OCI-LY7 (cell line): ENCODE measurements around the gene MSL3B.

Source experiments
- CTCF ChIP-seq: fragments of 200-600 bp; sonication (generic); conservative IDR thresholded peaks from 2 replicates; pipeline ENCODE4 v1.5.1; 2014; ENCODE audit warnings: mild to moderate bottlenecking, antibody characterized with exemption, low read length, moderate library complexity, mixed read lengths
- EZH2phosphoT487 ChIP-seq: fragments of 200-600 bp; sonication (generic); IDR thresholded peaks from 2 replicates; pipeline ENCODE4 v1.6.1; 2018; ENCODE audit warnings: low read depth, borderline replicate concordance, mild to moderate bottlenecking, mixed run types, antibody characterized with exemption, low read length, moderate library complexity, mixed read lengths

DNA sequence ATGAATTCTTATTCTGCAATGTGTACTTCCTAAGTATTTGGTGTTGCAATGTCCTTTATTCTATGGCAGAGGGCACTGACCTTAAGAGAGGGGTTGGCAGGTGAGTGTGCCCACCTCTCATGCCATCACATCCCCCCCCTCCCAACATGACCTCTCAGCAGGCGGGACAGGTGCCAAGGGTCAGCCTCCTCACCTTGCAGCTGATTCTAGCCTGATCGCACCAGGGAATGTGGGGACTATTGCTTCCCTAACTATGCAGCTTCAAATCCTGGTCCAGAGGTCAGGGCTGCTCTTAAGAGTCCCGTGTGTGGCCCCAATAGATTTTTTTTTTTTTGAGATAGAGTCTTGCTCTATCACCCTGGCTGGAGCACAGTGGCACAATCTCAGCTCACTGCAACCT, 23.4 kb downstream of the MSL3B start:
- TF ChIP-seq CTCF (no peak), EZH2phosphoT487 (no peak)
